ENCODE results near the gene PRRX1.

GRCh38 chr1:170634293-170634692 is 29.6 kb upstream of the PRRX1 start:
- no peak for TF ChIP-seq CTCF (IDR thresholded peaks at IDR 0.05)
- TF ChIP-seq POLR2A (IDR thresholded peaks at IDR 0.05), result no peak

Data from Peyer's patch (tissue), 4 donors.